ENCODE results near the gene HMMR. TPM values are rescaled to one million over a fixed set of nuclear protein-coding genes. Genes with fewer than 3 reads are reported as not detected.

The HMMR gene
- total RNA-seq, 1 donor from 2014 or later = 8.6 TPM

DNA sequence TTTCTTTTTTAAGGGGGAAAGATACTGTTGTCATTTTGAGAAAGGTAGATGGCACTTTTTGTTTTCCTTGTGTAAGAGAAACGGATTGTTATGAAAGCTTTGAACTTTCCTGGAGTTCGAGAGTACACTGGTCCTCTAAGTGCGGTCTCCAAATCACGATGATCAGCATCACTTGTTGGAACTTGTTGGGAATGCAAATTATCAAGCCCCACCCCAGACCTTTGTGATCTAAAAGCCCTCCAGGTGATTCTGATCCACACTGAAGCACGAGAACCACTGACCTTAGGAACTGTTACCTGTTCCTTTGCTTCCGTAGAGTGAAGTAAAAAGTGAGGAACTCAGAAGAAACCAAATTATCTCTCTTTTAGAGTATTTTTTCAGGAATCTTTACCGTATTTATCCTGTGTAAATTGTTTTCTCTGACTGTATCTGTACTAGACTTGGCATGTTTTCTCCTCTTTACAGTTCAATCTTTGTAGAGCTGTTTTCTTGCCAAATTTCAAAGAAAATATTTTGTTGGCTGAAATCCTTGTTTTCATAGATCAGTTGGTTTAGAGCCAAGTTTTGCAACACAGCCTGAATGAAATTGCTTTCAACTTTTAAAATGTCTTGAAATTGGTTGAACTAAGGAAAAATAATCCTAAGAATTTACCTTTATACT, 49.0 kb downstream of the HMMR start:
- H3K9me3 Mint-ChIP-seq (ENCODE audit: unreplicated experiment) = no peaks in the 10 kb centered on the region
- H3K27me3 Mint-ChIP-seq (ENCODE audit: unreplicated experiment) = peaks cover 12% of the 10 kb centered on the region
- no peak overlapping the region for H3K27ac Mint-ChIP-seq (ENCODE audit: unreplicated experiment)
- peaks cover 9% of the 10 kb centered on the region for H3K4me1 Mint-ChIP-seq (ENCODE audit: unreplicated experiment)
- TF ChIP-seq CTCF (IDR thresholded peaks at IDR 0.05; ENCODE audit: unreplicated experiment) = no peak
- no peaks in the 10 kb centered on the region for H3K36me3 Mint-ChIP-seq (ENCODE audit: low read depth, unreplicated experiment)
- DNase-seq (ENCODE audit: low spot score) = no peak
- H3K4me3 Mint-ChIP-seq (ENCODE audit: unreplicated experiment) = no peak overlapping the region

DNA sequence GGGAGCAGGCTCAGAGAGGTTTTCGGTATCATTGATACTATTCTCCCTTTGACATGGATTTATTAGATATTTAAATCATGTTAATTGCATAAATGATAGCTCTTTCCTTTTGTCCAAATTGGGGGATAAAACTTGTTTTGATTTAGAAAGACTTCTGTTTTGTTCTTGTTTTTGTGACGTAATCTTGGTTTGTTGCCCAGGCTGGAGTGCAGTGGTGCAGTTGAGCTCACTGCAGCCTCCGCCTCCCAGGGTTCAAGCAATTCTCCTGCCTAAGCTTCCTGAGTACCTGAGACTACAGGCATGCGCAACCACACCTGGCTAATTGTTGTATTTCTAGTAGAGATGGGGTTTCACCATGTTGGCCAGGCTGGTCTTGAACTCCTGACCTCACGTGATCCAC, 52.1 kb downstream of the HMMR start:
- peaks cover 11% of the 10 kb centered on the region for H3K36me3 Mint-ChIP-seq (ENCODE audit: low read depth, unreplicated experiment)
- H3K27ac Mint-ChIP-seq (ENCODE audit: unreplicated experiment) = no peak overlapping the region

DNA sequence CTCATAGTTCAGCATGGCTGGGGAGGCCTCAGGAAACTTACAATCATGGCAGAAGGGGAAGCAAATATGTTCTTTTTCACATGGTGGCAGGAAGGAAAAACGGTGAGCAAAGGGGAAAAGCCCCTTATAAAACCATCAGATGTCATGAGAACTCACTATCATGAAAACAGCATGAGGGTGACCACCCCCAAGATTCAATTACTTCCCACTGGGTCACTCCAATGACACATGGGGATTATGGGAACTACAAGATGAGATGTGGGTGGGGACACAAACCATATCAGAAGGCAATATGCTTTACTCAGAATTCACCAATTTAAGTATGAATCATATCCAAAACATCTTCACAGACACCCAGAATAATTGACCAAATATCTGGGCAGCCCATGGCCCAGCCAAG, 64.7 kb downstream of the HMMR start:
- no peaks in the 10 kb centered on the region for H3K9me3 Mint-ChIP-seq (ENCODE audit: unreplicated experiment)
- no peak overlapping the region for H3K27ac Mint-ChIP-seq (ENCODE audit: unreplicated experiment)
- H3K4me3 Mint-ChIP-seq (ENCODE audit: unreplicated experiment) = no peak overlapping the region
- peaks cover 4% of the 10 kb centered on the region for H3K36me3 Mint-ChIP-seq (ENCODE audit: low read depth, unreplicated experiment)
- DNase-seq (ENCODE audit: low spot score) = no peak
- no peaks in the 10 kb centered on the region for H3K27me3 Mint-ChIP-seq (ENCODE audit: unreplicated experiment)
- no peak for TF ChIP-seq CTCF (IDR thresholded peaks at IDR 0.05; ENCODE audit: unreplicated experiment)
- H3K4me1 Mint-ChIP-seq (ENCODE audit: unreplicated experiment) = peaks cover 9% of the 10 kb centered on the region

More for the DNA sequence above, 52.1 kb downstream of the HMMR start:
- no peaks in the 10 kb centered on the region for H3K9me3 Mint-ChIP-seq (ENCODE audit: unreplicated experiment)
- H3K4me3 Mint-ChIP-seq (ENCODE audit: unreplicated experiment) = no peak overlapping the region
- peaks cover 3% of the 10 kb centered on the region for H3K4me1 Mint-ChIP-seq (ENCODE audit: unreplicated experiment)
- TF ChIP-seq CTCF (IDR thresholded peaks at IDR 0.05; ENCODE audit: unreplicated experiment) = no peak
- H3K27me3 Mint-ChIP-seq (ENCODE audit: unreplicated experiment) = no peaks in the 10 kb centered on the region
- DNase-seq (ENCODE audit: low spot score) = no peak

GRCh38 chr5:163529698-163530097, 69.3 kb downstream of the HMMR start:
- no peaks in the 10 kb centered on the region for H3K9me3 Mint-ChIP-seq (ENCODE audit: unreplicated experiment)
- DNase-seq (ENCODE audit: low spot score) = no peak
- no peaks in the 10 kb centered on the region for H3K27me3 Mint-ChIP-seq (ENCODE audit: unreplicated experiment)
- H3K36me3 Mint-ChIP-seq (ENCODE audit: low read depth, unreplicated experiment) = no peaks in the 10 kb centered on the region
- peaks cover 15% of the 10 kb centered on the region for H3K4me1 Mint-ChIP-seq (ENCODE audit: unreplicated experiment)
- TF ChIP-seq CTCF (IDR thresholded peaks at IDR 0.05; ENCODE audit: unreplicated experiment) = no peak
- no peak overlapping the region for H3K27ac Mint-ChIP-seq (ENCODE audit: unreplicated experiment)
- no peak overlapping the region for H3K4me3 Mint-ChIP-seq (ENCODE audit: unreplicated experiment)

GRCh38 chr5:163531272-163531671, 70.8 kb downstream of the HMMR start:
- no peak overlapping the region for H3K4me3 Mint-ChIP-seq (ENCODE audit: unreplicated experiment)
- H3K9me3 Mint-ChIP-seq (ENCODE audit: unreplicated experiment) = no peaks in the 10 kb centered on the region
- no peak for DNase-seq (ENCODE audit: low spot score)
- no peaks in the 10 kb centered on the region for H3K27me3 Mint-ChIP-seq (ENCODE audit: unreplicated experiment)
- no peak overlapping the region for H3K27ac Mint-ChIP-seq (ENCODE audit: unreplicated experiment)
- no peak for TF ChIP-seq CTCF (IDR thresholded peaks at IDR 0.05; ENCODE audit: unreplicated experiment)
- peaks cover 15% of the 10 kb centered on the region for H3K4me1 Mint-ChIP-seq (ENCODE audit: unreplicated experiment)
- no peaks in the 10 kb centered on the region for H3K36me3 Mint-ChIP-seq (ENCODE audit: low read depth, unreplicated experiment)
